Sigmoid colon (tissue), 7 donors: ENCODE measurements around the gene WNT9B. TPM values are rescaled to one million over a fixed set of nuclear protein-coding genes. Genes with fewer than 3 reads are reported as not detected.

Source experiments
- DNase-seq: peaks from one replicate; pipeline ENCODE4 v3.0.0-alpha.2; 2019
- H3K27ac ChIP-seq, 4 donors: fragments of 200-600 bp; sonication (generic); one replicate each; pipeline ENCODE4 v1.5.1; 2016 to 2019; ENCODE audit warnings: mild to moderate bottlenecking in 1 of 4
- H3K27me3 ChIP-seq, 3 donors: fragments of 200-600 bp; sonication (generic); one replicate each; pipeline ENCODE4 v1.5.1; 2019; ENCODE audit warnings: mild to moderate bottlenecking in 1 of 3
- H3K36me3 ChIP-seq, 4 donors: fragments of 200-600 bp; sonication (generic); one replicate each; pipeline ENCODE4 v1.5.1; 2016 to 2019
- H3K4me1 ChIP-seq, 4 donors: fragments of 200-600 bp; sonication (generic); one replicate each; pipeline ENCODE4 v1.5.1; 2017 to 2019
- H3K4me3 ChIP-seq, 4 donors: fragments of 200-600 bp; sonication (generic); one replicate each; pipeline ENCODE4 v1.5.1; 2017 to 2019; ENCODE audit warnings: mild to moderate bottlenecking in 2 of 4, moderate library complexity in 1 of 4
- H3K9me3 ChIP-seq, 4 donors: fragments of 200-600 bp in 3 of 4; sonication (generic) in 3 of 4; one replicate each; pipeline versions ENCODE4 v1.5.1 to v1.6.1; 2013 to 2019
- EP300 ChIP-seq, 4 donors: sonication (generic); formaldehyde crosslinking; IDR thresholded peaks; one replicate each; pipeline ENCODE4 v1.6.1; 2017; ENCODE audit warnings: antibody characterized with exemption in 4 of 4
- POLR2A ChIP-seq, 2 donors: fragments of 450-650 bp; IDR thresholded peaks; one replicate each; pipeline ENCODE4 v1.6.1; 2016; ENCODE audit warnings: antibody characterized with exemption in 2 of 2, mild to moderate bottlenecking in 2 of 2, moderate library complexity in 2 of 2
- POLR2AphosphoS5 ChIP-seq, 4 donors: sonication (generic); formaldehyde crosslinking; IDR thresholded peaks; one replicate each; pipeline ENCODE4 v1.6.1; 2017; ENCODE audit warnings: antibody characterized with exemption in 4 of 4
- WGBS, 2 donors: extraction: QIAGEN DNeasy Blood & Tissue Kit; methylation state at CpG; one replicate each; pipeline ENCODE4 v1.1.7; 2013; 5-methylcytosine and 5-hydroxymethylcytosine counted together
- intact Hi-C: fragments of 100-400 bp; cut with DNase I; formaldehyde crosslinking; loops from one replicate; pipeline ENCODE4 v1.15.1; 2023
- polyA plus RNA-seq, 3 donors: library from polyadenylated mRNA; stranded (reverse); fragments of 200-250 nt; gene quantifications; one replicate each; pipeline ENCODE4 v1.2.3, GENCODE V29; 2013
- total RNA-seq, 4 donors: library from RNA; depleted of rRNA; stranded (reverse); fragments of >200 nt; gene quantifications; one replicate each; pipeline ENCODE4 v1.1.0, GENCODE V29; 2016
- TF ChIP-seq, protein P1 (sequence below), 4 experiments: fragments of 450-650 bp in 3 of 4; fragments of 200-600 bp in 1 of 4; IDR thresholded peaks; one replicate each; pipeline ENCODE4 v1.5.1; 2016 to 2019; ENCODE audit warnings: antibody characterized with exemption in 4 of 4, mild to moderate bottlenecking in 3 of 4, moderate library complexity in 2 of 4
- donor health status: healthy with polysubstance abuse.
- donor health status: Bipolar disorder and iron deficiency.
- donor health status: healthy.

The WNT9B gene
- total and polyA plus RNA-seq, 7 donors, result 0.03 TPM; not detected in 6

DNA sequence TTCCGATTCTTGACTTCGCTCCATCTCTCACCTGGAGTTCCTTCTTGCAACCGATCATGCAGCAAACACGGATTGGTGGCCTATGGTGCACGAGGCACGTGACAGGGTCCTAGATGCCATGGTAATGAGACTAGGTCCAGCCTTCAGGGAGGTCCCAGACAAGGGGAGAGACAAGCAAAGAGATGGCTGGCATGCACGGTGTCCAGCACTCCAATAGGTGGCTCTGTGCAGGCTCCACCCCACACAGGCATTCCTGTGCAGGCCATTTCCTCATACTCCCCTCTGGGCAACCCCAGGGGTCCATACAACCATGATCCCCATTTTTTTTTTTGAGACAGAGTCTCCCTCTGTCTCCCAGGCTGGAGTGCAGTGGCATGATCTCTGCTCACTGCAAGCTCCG, 31.3 kb downstream of the WNT9B start:
- Histone ChIP-seq H3K27ac (no peak overlapping the region), H3K36me3 (no peaks in the 10 kb centered on the region), H3K27me3 (peaks cover 0 to 32% (median 5%) of the 10 kb centered on the region in 3 donors), H3K9me3 (no peaks in the 10 kb centered on the region), H3K4me3 (no peak overlapping the region), H3K4me1 (no peaks in the 10 kb centered on the region)
- TF ChIP-seq, protein P1, sequence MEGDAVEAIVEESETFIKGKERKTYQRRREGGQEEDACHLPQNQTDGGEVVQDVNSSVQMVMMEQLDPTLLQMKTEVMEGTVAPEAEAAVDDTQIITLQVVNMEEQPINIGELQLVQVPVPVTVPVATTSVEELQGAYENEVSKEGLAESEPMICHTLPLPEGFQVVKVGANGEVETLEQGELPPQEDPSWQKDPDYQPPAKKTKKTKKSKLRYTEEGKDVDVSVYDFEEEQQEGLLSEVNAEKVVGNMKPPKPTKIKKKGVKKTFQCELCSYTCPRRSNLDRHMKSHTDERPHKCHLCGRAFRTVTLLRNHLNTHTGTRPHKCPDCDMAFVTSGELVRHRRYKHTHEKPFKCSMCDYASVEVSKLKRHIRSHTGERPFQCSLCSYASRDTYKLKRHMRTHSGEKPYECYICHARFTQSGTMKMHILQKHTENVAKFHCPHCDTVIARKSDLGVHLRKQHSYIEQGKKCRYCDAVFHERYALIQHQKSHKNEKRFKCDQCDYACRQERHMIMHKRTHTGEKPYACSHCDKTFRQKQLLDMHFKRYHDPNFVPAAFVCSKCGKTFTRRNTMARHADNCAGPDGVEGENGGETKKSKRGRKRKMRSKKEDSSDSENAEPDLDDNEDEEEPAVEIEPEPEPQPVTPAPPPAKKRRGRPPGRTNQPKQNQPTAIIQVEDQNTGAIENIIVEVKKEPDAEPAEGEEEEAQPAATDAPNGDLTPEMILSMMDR (IDR thresholded peaks at IDR 0.05), result no peak
- TF ChIP-seq POLR2AphosphoS5 (IDR thresholded peaks at IDR 0.05) (no peak), EP300 (IDR thresholded peaks at IDR 0.05) (no peak), POLR2A (IDR thresholded peaks at IDR 0.05) (no peak)
- 86 to 91% methylated on average over 8 of the region's 8 CpGs for WGBS, 2 donors
- intact Hi-C loops, result no loop called here
- no peak for DNase-seq

DNA sequence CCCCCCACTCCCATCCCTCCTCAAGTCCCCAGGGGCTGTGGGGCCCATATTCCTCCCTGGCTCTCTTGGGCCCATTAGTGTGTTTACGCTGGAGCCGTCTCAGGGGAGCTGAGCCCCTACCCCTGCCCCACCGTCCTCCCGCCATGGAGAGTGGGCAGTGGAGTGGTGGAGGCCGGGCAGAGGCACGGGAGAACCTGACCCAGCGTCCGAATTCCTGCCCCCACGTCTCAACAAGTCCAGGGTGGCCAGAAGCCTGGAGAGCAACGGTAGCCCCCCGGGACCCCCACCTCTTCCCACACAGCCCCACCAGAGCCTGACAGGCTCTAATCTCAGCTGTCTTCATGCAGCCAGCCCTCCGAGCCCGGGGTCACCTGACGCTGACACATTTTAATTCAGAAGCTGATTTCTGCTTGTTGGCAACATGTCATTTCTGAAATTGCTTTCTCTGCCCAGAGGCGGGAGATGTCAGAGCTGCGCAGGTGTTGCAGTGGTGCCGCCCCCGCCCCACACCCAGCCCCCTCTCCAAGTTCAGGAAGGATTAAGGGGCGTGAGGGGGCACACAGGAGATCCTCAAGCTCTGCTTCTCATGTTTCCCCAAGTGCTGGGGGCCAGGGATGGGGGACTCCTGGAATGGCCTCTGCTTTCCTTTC, 32.6 kb downstream of the WNT9B start:
- intact Hi-C loops, result no loop called here
- DNase-seq, result no peak
- no peaks in the 10 kb centered on the region for H3K36me3 ChIP-seq
- H3K4me1 ChIP-seq, result no peaks in the 10 kb centered on the region
- H3K9me3 ChIP-seq, result no peaks in the 10 kb centered on the region
- no peak overlapping the region for H3K27ac ChIP-seq
- peaks cover 0 to 35% (median 5%) of the 10 kb centered on the region in 3 donors for H3K27me3 ChIP-seq
- 69% methylated on average over 19 of the region's 19 CpGs for WGBS, 2 donors
- H3K4me3 ChIP-seq, result no peak overlapping the region
- TF ChIP-seq EP300 (IDR thresholded peaks at IDR 0.05) (no peak), POLR2AphosphoS5 (IDR thresholded peaks at IDR 0.05) (no peak), POLR2A (IDR thresholded peaks at IDR 0.05) (no peak)

GRCh38 chr17:46884552-46884951, 33.2 kb downstream of the WNT9B start:
- 73 to 85% methylated on average over 7 of the region's 7 CpGs for WGBS, 2 donors
- Histone ChIP-seq H3K9me3 (no peaks in the 10 kb centered on the region), H3K4me1 (no peaks in the 10 kb centered on the region), H3K4me3 (no peak overlapping the region), H3K36me3 (no peaks in the 10 kb centered on the region), H3K27me3 (peaks cover 0 to 35% (median 5%) of the 10 kb centered on the region in 3 donors), H3K27ac (no peak overlapping the region)
- DNase-seq, result no peak
- intact Hi-C loops, result no loop called here
- TF ChIP-seq POLR2A (IDR thresholded peaks at IDR 0.05) (no peak), POLR2AphosphoS5 (IDR thresholded peaks at IDR 0.05) (no peak), EP300 (IDR thresholded peaks at IDR 0.05) (no peak)
- TF ChIP-seq, protein P1 (IDR thresholded peaks at IDR 0.05), result no peak

DNA sequence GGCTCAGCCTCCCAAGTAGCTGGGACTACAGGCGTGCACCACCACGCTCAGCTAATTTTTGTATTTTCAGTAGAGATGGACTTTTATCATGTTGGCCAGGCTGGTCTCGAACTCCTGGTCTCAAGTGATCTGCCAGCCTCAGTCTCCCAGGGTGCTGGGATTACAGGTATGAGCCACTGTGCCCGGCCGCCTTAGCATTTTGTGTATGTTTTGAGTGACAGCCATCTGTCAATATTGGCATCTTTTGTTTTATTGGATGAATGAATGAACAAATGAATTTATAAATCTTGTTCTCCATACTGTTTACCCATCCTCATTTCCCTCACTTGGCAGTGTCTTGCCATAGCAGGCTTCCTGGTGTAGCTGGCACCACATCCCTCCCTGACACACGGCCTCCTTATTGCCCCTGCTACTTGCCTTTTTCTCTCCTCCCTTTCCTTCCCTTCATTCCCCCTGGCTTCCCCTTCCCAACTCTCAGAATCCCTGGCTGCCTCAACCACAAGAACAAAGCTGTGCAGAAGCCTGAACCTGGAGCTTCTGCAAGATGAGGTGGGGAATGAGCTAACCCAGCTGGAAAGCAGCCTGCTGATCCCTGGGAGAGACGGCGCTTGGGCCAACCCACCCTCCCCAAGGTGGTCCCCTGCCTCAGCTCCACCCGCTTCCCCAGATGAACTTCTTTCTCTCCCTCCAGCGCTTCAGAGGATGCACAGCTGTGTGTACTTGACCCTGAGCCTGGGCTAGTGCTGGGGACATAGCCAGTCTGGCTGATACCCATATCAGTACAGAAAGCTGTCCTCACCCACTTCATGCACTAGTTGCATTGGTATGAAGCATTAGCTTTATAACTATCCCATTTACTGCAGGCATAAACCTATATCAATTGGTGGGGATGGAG, 34.3 kb downstream of the WNT9B start:
- H3K27me3 ChIP-seq, result peaks cover 0 to 40% (median 5%) of the 10 kb centered on the region in 3 donors
- H3K9me3 ChIP-seq, result no peaks in the 10 kb centered on the region
- H3K36me3 ChIP-seq, result no peaks in the 10 kb centered on the region
- no peak overlapping the region for H3K27ac ChIP-seq
- H3K4me3 ChIP-seq, result no peak overlapping the region
- TF ChIP-seq POLR2A (IDR thresholded peaks at IDR 0.05) (no peak), EP300 (IDR thresholded peaks at IDR 0.05) (no peak), POLR2AphosphoS5 (IDR thresholded peaks at IDR 0.05) (no peak)
- TF ChIP-seq, protein P1 (IDR thresholded peaks at IDR 0.05), result no peak
- WGBS, 2 donors, result 72 to 80% methylated on average over 10 of the region's 10 CpGs
- intact Hi-C loops, result no loop called here
- no peaks in the 10 kb centered on the region for H3K4me1 ChIP-seq
- no peak for DNase-seq

DNA sequence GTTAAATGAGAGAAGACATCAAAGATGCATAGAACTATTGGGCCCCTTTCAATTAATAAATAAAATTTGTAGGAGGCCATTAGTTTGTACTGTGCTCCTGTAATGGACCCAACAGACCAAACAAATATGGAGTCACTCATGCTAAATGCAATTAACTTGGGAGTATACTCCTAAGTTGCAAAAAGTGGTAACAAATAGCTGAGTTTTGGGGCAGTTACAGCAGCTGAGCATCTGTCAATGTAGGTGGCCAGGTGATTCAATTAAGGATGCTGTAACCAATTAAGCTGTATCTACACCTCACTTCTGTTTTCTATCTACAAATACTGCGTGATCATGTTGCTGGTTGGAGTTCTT, 34.9 kb downstream of the WNT9B start:
- H3K27ac ChIP-seq, result no peak overlapping the region
- intact Hi-C loops, result no loop called here
- peaks cover 0 to 45% (median 5%) of the 10 kb centered on the region in 3 donors for H3K27me3 ChIP-seq
- no peak overlapping the region for H3K4me3 ChIP-seq
- TF ChIP-seq EP300 (IDR thresholded peaks at IDR 0.05), result no peak
- 88 to 94% methylated on average over 1 of the region's 1 CpG for WGBS, 2 donors
- no peaks in the 10 kb centered on the region for H3K36me3 ChIP-seq
- no peaks in the 10 kb centered on the region for H3K4me1 ChIP-seq
- no peaks in the 10 kb centered on the region for H3K9me3 ChIP-seq
- DNase-seq, result no peak
